Measurements from ENCODE around the gene USH2A. TPM values are rescaled to one million over a fixed set of nuclear protein-coding genes. Genes with fewer than 3 reads are reported as not detected.

The USH2A gene
- polyA plus RNA-seq, 1 of the 3 experiments (the other 2 are of a cell fraction): under 0.01 TPM

DNA sequence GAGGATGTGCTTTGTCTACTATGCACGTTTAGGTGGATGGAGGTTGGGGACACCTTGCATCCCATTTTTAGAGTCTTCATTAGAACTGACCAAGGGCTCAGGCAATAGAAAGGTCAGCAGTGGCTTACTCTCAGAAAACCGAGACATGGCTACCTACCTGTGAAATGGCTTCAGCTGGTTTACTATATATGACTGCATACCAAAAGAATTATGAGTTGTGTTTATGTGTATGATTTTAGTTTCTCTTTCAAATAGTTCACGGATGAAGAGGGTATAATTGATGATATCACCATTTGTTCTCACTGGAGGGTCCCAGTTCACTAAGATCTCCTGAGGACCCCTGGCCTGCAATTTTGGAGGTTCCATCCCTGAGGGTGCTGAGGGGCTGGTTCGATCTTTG, 749.3 kb downstream of the USH2A start:
- Histone ChIP-seq H3K4me1 (ENCODE audit: control insufficient read depth in 1 of 2, insufficient read depth in 2 of 2, low read depth in 1 of 2, low read length in 1 of 2) (peaks cover 0 to 4% of the 10 kb centered on the region in 2 experiments; a peak in 1 of 4 replicates), H3K9ac (no peak overlapping the region), H4K20me1 (ENCODE audit: insufficient read depth) (no peaks in the 10 kb centered on the region), H3K4me2 (peak overlapping the region; percentile 37; the same call in 1 of the 2 replicates), H3K4me3 (ENCODE audit: low read depth in 2 of 2, low read length in 1 of 2) (no peak overlapping the region; a peak in 1 of 4 replicates), H3K27ac (ENCODE audit: low read depth in 2 of 2, low read length in 1 of 2) (no peak overlapping the region), H3K36me3 (replicated peaks in 1 of 2; ENCODE audit: control insufficient read depth in 1 of 2, insufficient read depth in 2 of 2, low read length in 1 of 2) (no peaks in the 10 kb centered on the region), H3K79me2 (ENCODE audit: insufficient read depth) (no peaks in the 10 kb centered on the region), H3K9me2 (no peaks in the 10 kb centered on the region), H2AFZ (ENCODE audit: low read depth) (no peak overlapping the region), H3F3A (replicated peaks; ENCODE audit: insufficient read depth) (no peaks in the 10 kb centered on the region), H3K27me3 (ENCODE audit: insufficient read depth) (no peaks in the 10 kb centered on the region), H3K9me3 (no peaks in the 10 kb centered on the region)
- WGBS (ENCODE audit: low lambda C conversion rate): 43% methylated on average over 4 of the region's 4 CpGs
- no peak for DNase-seq
- CTCF ChIA-PET: no interaction called here
- TF ChIP-seq, protein P1, sequence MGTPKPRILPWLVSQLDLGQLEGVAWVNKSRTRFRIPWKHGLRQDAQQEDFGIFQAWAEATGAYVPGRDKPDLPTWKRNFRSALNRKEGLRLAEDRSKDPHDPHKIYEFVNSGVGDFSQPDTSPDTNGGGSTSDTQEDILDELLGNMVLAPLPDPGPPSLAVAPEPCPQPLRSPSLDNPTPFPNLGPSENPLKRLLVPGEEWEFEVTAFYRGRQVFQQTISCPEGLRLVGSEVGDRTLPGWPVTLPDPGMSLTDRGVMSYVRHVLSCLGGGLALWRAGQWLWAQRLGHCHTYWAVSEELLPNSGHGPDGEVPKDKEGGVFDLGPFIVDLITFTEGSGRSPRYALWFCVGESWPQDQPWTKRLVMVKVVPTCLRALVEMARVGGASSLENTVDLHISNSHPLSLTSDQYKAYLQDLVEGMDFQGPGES (IDR thresholded peaks at IDR 0.05; ENCODE audit: low read depth, low read length): no peak
- TF ChIP-seq, protein P2, sequence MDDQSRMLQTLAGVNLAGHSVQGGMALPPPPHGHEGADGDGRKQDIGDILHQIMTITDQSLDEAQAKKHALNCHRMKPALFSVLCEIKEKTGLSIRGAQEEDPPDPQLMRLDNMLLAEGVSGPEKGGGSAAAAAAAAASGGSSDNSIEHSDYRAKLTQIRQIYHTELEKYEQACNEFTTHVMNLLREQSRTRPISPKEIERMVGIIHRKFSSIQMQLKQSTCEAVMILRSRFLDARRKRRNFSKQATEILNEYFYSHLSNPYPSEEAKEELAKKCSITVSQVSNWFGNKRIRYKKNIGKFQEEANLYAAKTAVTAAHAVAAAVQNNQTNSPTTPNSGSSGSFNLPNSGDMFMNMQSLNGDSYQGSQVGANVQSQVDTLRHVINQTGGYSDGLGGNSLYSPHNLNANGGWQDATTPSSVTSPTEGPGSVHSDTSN (IDR thresholded peaks at IDR 0.05): no peak
- TF ChIP-seq TCF12 (IDR thresholded peaks at IDR 0.05) (no peak), FOXM1 (IDR thresholded peaks at IDR 0.05; ENCODE audit: low read depth) (no peak), SMC3 (IDR thresholded peaks at IDR 0.05; ENCODE audit: low read depth, low read length) (no peak)
- POLR2A ChIA-PET: no interaction called here

DNA sequence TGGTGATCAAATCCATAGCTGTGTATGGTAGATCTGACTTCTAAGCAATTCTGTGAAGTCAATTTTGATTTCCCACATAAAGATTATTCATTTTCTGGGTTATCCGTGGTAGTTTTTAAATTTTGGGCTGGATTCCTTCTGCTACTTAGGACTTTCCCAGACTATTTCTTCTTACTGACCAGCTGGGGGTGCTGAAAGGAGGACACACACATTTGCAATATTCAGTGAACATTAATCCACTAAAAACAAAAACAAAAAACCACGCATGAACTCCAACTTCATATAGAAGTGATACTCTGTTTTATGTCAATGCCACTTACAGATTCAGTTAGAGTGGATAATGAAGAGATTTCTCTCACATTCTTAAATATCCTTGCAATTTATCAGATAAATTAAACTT, 750.8 kb downstream of the USH2A start:
- Histone ChIP-seq H3K79me2 (ENCODE audit: insufficient read depth) (no peaks in the 10 kb centered on the region), H3K36me3 (replicated peaks in 1 of 2; ENCODE audit: control insufficient read depth in 1 of 2, insufficient read depth in 2 of 2, low read length in 1 of 2) (no peaks in the 10 kb centered on the region), H3K4me2 (no peak overlapping the region), H2AFZ (ENCODE audit: low read depth) (no peak overlapping the region), H3K4me3 (ENCODE audit: low read depth in 2 of 2, low read length in 1 of 2) (no peak overlapping the region), H3K4me1 (ENCODE audit: control insufficient read depth in 1 of 2, insufficient read depth in 2 of 2, low read depth in 1 of 2, low read length in 1 of 2) (peaks cover 0 to 4% of the 10 kb centered on the region in 2 experiments; a peak in 1 of 4 replicates), H4K20me1 (ENCODE audit: insufficient read depth) (no peaks in the 10 kb centered on the region), H3K27me3 (ENCODE audit: insufficient read depth) (no peaks in the 10 kb centered on the region), H3K9me2 (no peaks in the 10 kb centered on the region), H3F3A (replicated peaks; ENCODE audit: insufficient read depth) (no peaks in the 10 kb centered on the region), H3K9ac (no peak overlapping the region), H3K9me3 (no peaks in the 10 kb centered on the region), H3K27ac (ENCODE audit: low read depth in 2 of 2, low read length in 1 of 2) (no peak overlapping the region)
- 64% methylated on average over 2 of the region's 2 CpGs for WGBS (ENCODE audit: low lambda C conversion rate)
- CTCF ChIA-PET: interaction anchor here (0.6 to 1.4 kb wide), 4 partner anchors 10 to 503 kb away, joined by 3 to 7 read pairs (median 4); no protein-coding TSS in a partner anchor
- no peak for DNase-seq
- TF ChIP-seq GABPA (IDR thresholded peaks at IDR 0.05; ENCODE audit: low read depth): no peak
- TF ChIP-seq, protein P3, sequence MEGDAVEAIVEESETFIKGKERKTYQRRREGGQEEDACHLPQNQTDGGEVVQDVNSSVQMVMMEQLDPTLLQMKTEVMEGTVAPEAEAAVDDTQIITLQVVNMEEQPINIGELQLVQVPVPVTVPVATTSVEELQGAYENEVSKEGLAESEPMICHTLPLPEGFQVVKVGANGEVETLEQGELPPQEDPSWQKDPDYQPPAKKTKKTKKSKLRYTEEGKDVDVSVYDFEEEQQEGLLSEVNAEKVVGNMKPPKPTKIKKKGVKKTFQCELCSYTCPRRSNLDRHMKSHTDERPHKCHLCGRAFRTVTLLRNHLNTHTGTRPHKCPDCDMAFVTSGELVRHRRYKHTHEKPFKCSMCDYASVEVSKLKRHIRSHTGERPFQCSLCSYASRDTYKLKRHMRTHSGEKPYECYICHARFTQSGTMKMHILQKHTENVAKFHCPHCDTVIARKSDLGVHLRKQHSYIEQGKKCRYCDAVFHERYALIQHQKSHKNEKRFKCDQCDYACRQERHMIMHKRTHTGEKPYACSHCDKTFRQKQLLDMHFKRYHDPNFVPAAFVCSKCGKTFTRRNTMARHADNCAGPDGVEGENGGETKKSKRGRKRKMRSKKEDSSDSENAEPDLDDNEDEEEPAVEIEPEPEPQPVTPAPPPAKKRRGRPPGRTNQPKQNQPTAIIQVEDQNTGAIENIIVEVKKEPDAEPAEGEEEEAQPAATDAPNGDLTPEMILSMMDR (IDR thresholded peaks at IDR 0.05): peak; percentile 17; the same call in 1 of the 2 replicates
- no peak for TF ChIP-seq CHD2 (IDR thresholded peaks at IDR 0.05; ENCODE audit: low read length, partially characterized antibody)
- TF ChIP-seq MXI1 (IDR thresholded peaks at IDR 0.05; ENCODE audit: low read depth, low read length): no peak
- POLR2A ChIA-PET: no interaction called here
